ENCODE results near the gene SLC25A45.

Gene SLC25A45

GRCh38 chr11:65329944-65330403, 52.5 kb downstream of the SLC25A45 start:
- in situ Hi-C loops (cut with MboI; ENCODE audit: low sequenced_read_pairs) = loop anchor here (10.0 kb wide), 1 partner anchor 55 kb away; no protein-coding TSS in a partner anchor

GRCh38 chr11:65329478-65329877, 53.0 kb downstream of the SLC25A45 start:
- in situ Hi-C loops (cut with MboI; ENCODE audit: low sequenced_read_pairs) = loop anchor here (10.0 kb wide), 1 partner anchor 55 kb away; no protein-coding TSS in a partner anchor

GRCh38 chr11:65327021-65327420, 55.4 kb downstream of the SLC25A45 start:
- in situ Hi-C loops (cut with MboI; ENCODE audit: low sequenced_read_pairs) = loop anchor here (10.0 kb wide), 1 partner anchor 52 kb away; no protein-coding TSS in a partner anchor

GRCh38 chr11:65325435-65325834, 57.0 kb downstream of the SLC25A45 start:
- in situ Hi-C loops (cut with MboI; ENCODE audit: low sequenced_read_pairs) = loop anchor here (10.0 kb wide), 1 partner anchor 51 kb away; no protein-coding TSS in a partner anchor
